ENCODE data around the gene N4BP2L2. TPM values are rescaled to one million over a fixed set of nuclear protein-coding genes. Genes with fewer than 3 reads are reported as not detected.

The N4BP2L2 gene
- total RNA-seq, 1 experiment from 2014 or later: 61.4 TPM

- Histone ChIP-seq H4K5ac (ENCODE audit: insufficient read length, low read depth, low read length) (no peak overlapping the region), H4K8ac (replicated peaks; ENCODE audit: insufficient read length, low read depth, low read length) (no peak overlapping the region), H3K4ac (ENCODE audit: low read depth, low read length) (no peak overlapping the region), H3K4me2 (ENCODE audit: insufficient read depth, insufficient read length, low read length) (no peak overlapping the region), H2AFZ (ENCODE audit: low read length) (no peak overlapping the region), H2BK15ac (ENCODE audit: low read depth, low read length) (no peak overlapping the region), H3K14ac (ENCODE audit: insufficient read depth, low read length) (no peak overlapping the region), H2BK20ac (ENCODE audit: low read depth, low read length, poor library complexity, severe bottlenecking) (no peak overlapping the region), H3K27me3 (ENCODE audit: insufficient read depth, low read length) (no peaks in the 10 kb centered on the region), H3T11ph (ENCODE audit: low read length) (no peak overlapping the region), H3K23ac (ENCODE audit: insufficient read length, low read depth, low read length) (no peak overlapping the region), H2BK120ac (ENCODE audit: low read depth, low read length, poor library complexity, severe bottlenecking) (no peak overlapping the region), H2BK5ac (ENCODE audit: insufficient read length, low read length) (no peak overlapping the region), H3K79me2 (ENCODE audit: insufficient read depth, low read length) (no peaks in the 10 kb centered on the region), H3K27ac (ENCODE audit: insufficient read length, low read depth, low read length) (no peak overlapping the region), H2BK12ac (ENCODE audit: insufficient read length, low read depth, low read length) (no peak overlapping the region), H3K79me1 (ENCODE audit: insufficient read depth, low read depth, low read length, poor library complexity, severe bottlenecking) (no peaks in the 10 kb centered on the region), H3K4me1 (ENCODE audit: insufficient read depth, low read length) (no peaks in the 10 kb centered on the region), H3K23me2 (ENCODE audit: insufficient read length, low read depth, low read length, poor library complexity, severe bottlenecking) (no peaks in the 10 kb centered on the region), H3K9me3 (ENCODE audit: control insufficient read depth, low read depth, low read length) (no peaks in the 10 kb centered on the region), H3K9ac (ENCODE audit: extremely low read depth, insufficient read length, low read length) (no peak overlapping the region), H3K18ac (ENCODE audit: insufficient read length, low read depth, low read length) (no peak overlapping the region), H2AK5ac (ENCODE audit: insufficient read length, low read length) (no peak overlapping the region), H3K56ac (ENCODE audit: insufficient read length, low read depth, low read length) (no peak overlapping the region), H4K91ac (ENCODE audit: insufficient read length, low read depth, low read length) (no peak overlapping the region), H4K20me1 (ENCODE audit: control insufficient read depth, insufficient read depth, insufficient read length) (no peaks in the 10 kb centered on the region)
- peak overlapping the region in 1 of 3 experiments; percentile 47; a peak in 1 of 7 replicates for H3K27ac Mint-ChIP-seq
- no peak for TF ChIP-seq CTCF (conservative IDR thresholded peaks at IDR 0.05)
- no peaks in the 10 kb centered on the region for H3K4me1 Mint-ChIP-seq
- no peaks in the 10 kb centered on the region for H3K9me3 Mint-ChIP-seq
- no peak overlapping the region for H3K4me3 Mint-ChIP-seq
- no peaks in the 10 kb centered on the region for H3K27me3 Mint-ChIP-seq (ENCODE audit: low read depth)
- DNase-seq: no peak
- no peaks in the 10 kb centered on the region for H3K36me3 Mint-ChIP-seq (ENCODE audit: insufficient read depth in 1 of 3, low read depth in 3 of 3)
- no CpG with 5 or more reads among the region's 6 CpGs for WGBS (ENCODE audit: extremely low coverage, insufficient read length, low lambda C conversion rate)
Measured at GRCh38 chr13:32468502-32469142, 70.0 kb downstream of the N4BP2L2 start.
